HCT116 (cell line): ENCODE measurements around the gene TMEM9. TPM values are rescaled to one million over a fixed set of nuclear protein-coding genes. Genes with fewer than 3 reads are reported as not detected.

Experiments
- ATAC-seq: fragments of 200-7000 bp; cut with Tn5 transposase; 2 replicates; pipeline ENCODE4 v1.9.1; 2020; ENCODE audit warnings: mild to moderate bottlenecking, moderate library complexity
- BruUV-seq: library from RNA; stranded (reverse); fragments of 400-500 nt; replicated peaks from 2 replicates; lab custom pipeline; 2021; lab: Mats Ljungman, UMichigan
- CTCF ChIA-PET: fragments of 300-600 bp; sonication (Branson Sonifier 250); formaldehyde crosslinking; loops from one replicate; lab custom pipeline; 2021; ENCODE audit warnings: antibody characterized with exemption; lab: Charles Lee
- POLR2A ChIA-PET: fragments of 300-600, 350-600 bp; sonication (Branson Sonifier 250); formaldehyde crosslinking; loops from one replicate; lab custom pipeline; 2021; ENCODE audit warnings: antibody characterized with exemption; lab: Charles Lee
- RAD21 ChIA-PET, 2 experiments: fragments of 300-600 bp; sonication (Branson Sonifier 250); formaldehyde crosslinking; loops; one replicate each; lab custom pipeline; 2023; ENCODE audit warnings: low total read pairs in 2 of 2; ENCODE audit not compliant: uncharacterized antibody in 2 of 2, unreplicated experiment in 2 of 2, low non-redundant PET in 1 of 2; lab: Charles Lee
- DNase-seq: peaks from one replicate; pipeline ENCODE4 v3.0.0-alpha.2; 2010; ENCODE audit warnings: low read depth, low spot score
- H2AFZ ChIP-seq: fragments of 200-600 bp; shearing (Covaris generic), sonication (generic); 2 replicates; pipeline ENCODE4 v1.6.1; 2017; ENCODE audit warnings: low read depth, mixed run types, mixed read lengths, antibody characterized with exemption, low read length; ENCODE audit not compliant: poor library complexity, severe bottlenecking
- H3K27ac ChIP-seq: 2 replicates; pipeline ENCODE4 v1.5.1; 2012; ENCODE audit warnings: low read depth, low read length
- H3K27me3 ChIP-seq: fragments of 200-600 bp; sonication (generic); 2 replicates; pipeline ENCODE4 v1.6.1; 2016; ENCODE audit warnings: mixed run types, low read length, mixed read lengths; ENCODE audit not compliant: insufficient read depth
- H3K36me3 ChIP-seq, 2 experiments: fragments of 200-500 bp in 1 of 2; fragments of 200-600 bp in 1 of 2; sonication (Bioruptor generic) in 1 of 2; sonication (generic) in 1 of 2; 2 replicates each; pipeline versions ENCODE4 v1.5.1 to v1.6.1; 2014 to 2016; ENCODE audit warnings: low read length in 2 of 2, inconsistent platforms in 1 of 2, mixed read lengths in 1 of 2, mixed run types in 1 of 2; ENCODE audit not compliant: insufficient read depth in 2 of 2, control insufficient read depth in 1 of 2
- H3K4me1 ChIP-seq, 2 experiments: fragments of 200-600 bp in 1 of 2; sonication (generic) in 1 of 2; 2 replicates each; pipeline versions ENCODE4 v1.5.1 to v1.6.1; 2012 to 2017; ENCODE audit warnings: low read length in 2 of 2, inconsistent platforms in 1 of 2, mild to moderate bottlenecking in 1 of 2, mixed read lengths in 1 of 2, mixed run types in 1 of 2, moderate library complexity in 1 of 2; ENCODE audit not compliant: insufficient read depth in 2 of 2, control insufficient read depth in 1 of 2
- H3K4me2 ChIP-seq: fragments of 200-600 bp; sonication (generic); 2 replicates; pipeline ENCODE4 v1.6.1; 2017; ENCODE audit warnings: mixed run types, low read length, mixed read lengths
- H3K4me3 ChIP-seq, 2 experiments: fragments of 200-600 bp in 1 of 2; sonication (generic) in 1 of 2; replicated peaks in 1 of 2; 2 replicates each; pipeline ENCODE4 v1.5.1; 2011 to 2016; ENCODE audit warnings: low read length in 2 of 2, control low read depth in 1 of 2, low read depth in 1 of 2, mild to moderate bottlenecking in 1 of 2, mixed read lengths in 1 of 2, mixed run types in 1 of 2
- H3K79me2 ChIP-seq: fragments of 200-600 bp; sonication (generic); 2 replicates; pipeline ENCODE4 v1.6.1; 2017; ENCODE audit warnings: mild to moderate bottlenecking, mixed run types, low read length, moderate library complexity, mixed read lengths; ENCODE audit not compliant: insufficient read depth
- H3K9ac ChIP-seq: fragments of 200-600 bp; sonication (generic); 2 replicates; pipeline ENCODE4 v1.6.1; 2016; ENCODE audit warnings: low read length, mixed read lengths
- H3K9me2 ChIP-seq: fragments of 200-600 bp; sonication (generic), shearing (Covaris generic); 2 replicates; pipeline ENCODE4 v1.6.1; 2017; ENCODE audit warnings: mixed run types, mild to moderate bottlenecking, moderate library complexity; ENCODE audit not compliant: insufficient read depth
- H3K9me3 ChIP-seq, 2 experiments: fragments of 200-500 bp in 1 of 2; fragments of 200-600 bp in 1 of 2; sonication (Bioruptor generic) in 1 of 2; sonication (generic) in 1 of 2; 2 replicates each; pipeline ENCODE4 v1.6.1; 2014 to 2017; ENCODE audit warnings: low read length in 2 of 2, mixed read lengths in 2 of 2, inconsistent platforms in 1 of 2, low read depth in 1 of 2, mild to moderate bottlenecking in 1 of 2, mixed run types in 1 of 2, moderate library complexity in 1 of 2; ENCODE audit not compliant: control insufficient read depth in 1 of 2, insufficient read depth in 1 of 2
- H4K20me1 ChIP-seq: fragments of 200-600 bp; sonication (generic), shearing (Covaris generic); 2 replicates; pipeline ENCODE4 v1.6.1; 2017; ENCODE audit warnings: mixed run types, mild to moderate bottlenecking, moderate library complexity; ENCODE audit not compliant: insufficient read depth
- CBX3 ChIP-seq: IDR thresholded peaks from 2 replicates; pipeline ENCODE4 v1.6.1; 2012; ENCODE audit warnings: low read depth
- EZH2phosphoT487 ChIP-seq: fragments of 200-600 bp; IDR thresholded peaks from 2 replicates; pipeline ENCODE4 v1.6.1; 2018; ENCODE audit warnings: antibody characterized with exemption, borderline replicate concordance
- JUND ChIP-seq: IDR thresholded peaks from 2 replicates; pipeline ENCODE4 v1.6.1; 2012
- MAX ChIP-seq: IDR thresholded peaks from 2 replicates; pipeline ENCODE4 v1.6.1; 2012
- POLR2A ChIP-seq: IDR thresholded peaks from 2 replicates; pipeline ENCODE4 v1.7.0; 2011; ENCODE audit warnings: borderline replicate concordance; ENCODE audit not compliant: insufficient read depth, insufficient read length; ENCODE audit errors: extremely low read depth
- ZNF274 ChIP-seq: fragments of 200-500 bp; sonication (Bioruptor generic); IDR thresholded peaks from 2 replicates; pipeline ENCODE4 v1.6.1; 2014; ENCODE audit warnings: mild to moderate bottlenecking, low read depth, low read length, inconsistent platforms
- intact Hi-C: fragments of 100-400 bp; cut with micrococcal nuclease; formaldehyde crosslinking; loops from 2 replicates; pipeline ENCODE4 v1.10.0; 2022
- total RNA-seq: library from RNA; stranded (reverse); gene quantifications from one replicate; pipeline ENCODE4 v1.2.1, GENCODE V29; 2021; ENCODE audit not compliant: unreplicated experiment

The TMEM9 gene
- total RNA-seq, 1 experiment from 2014 or later, result 66.3 TPM

GRCh38 chr1:201096977-201097856, 57.1 kb downstream of the TMEM9 start:
- intact Hi-C loops, result no loop called here
- no peak for TF ChIP-seq CBX3
- no peak for TF ChIP-seq POLR2A

GRCh38 chr1:201096041-201096461, 58.2 kb downstream of the TMEM9 start:
- intact Hi-C loops, result no loop called here
- no peak overlapping the region for H3K27ac ChIP-seq
- H3K79me2 ChIP-seq, result no peaks in the 10 kb centered on the region
- ChIA-PET CTCF (interaction anchor here (1.0 kb wide), 1 partner anchor 18 kb away, joined by 4 read pairs; no protein-coding TSS in a partner anchor), POLR2A (no interaction called here), RAD21 (no interaction called here)
- no peak overlapping the region for H3K4me2 ChIP-seq
- no peak for ATAC-seq
- DNase-seq, result no peak
- no peak overlapping the region for H3K4me3 ChIP-seq
- H3K36me3 ChIP-seq, result no peaks in the 10 kb centered on the region
- H3K9me3 ChIP-seq, result no peaks in the 10 kb centered on the region
- BruUV-seq, result no TSS peak
- no peaks in the 10 kb centered on the region for H3K4me1 ChIP-seq
- TF ChIP-seq MAX, result no peak
- no peak for TF ChIP-seq JUND
- no peak for TF ChIP-seq ZNF274
- no peak for TF ChIP-seq POLR2A
- no peak for TF ChIP-seq EZH2phosphoT487
- TF ChIP-seq, all 23 proteins: peak for 0
- H4K20me1 ChIP-seq, result no peaks in the 10 kb centered on the region
- no peak overlapping the region for H3K9ac ChIP-seq
- no peaks in the 10 kb centered on the region for H3K9me2 ChIP-seq
- H3K27me3 ChIP-seq, result no peaks in the 10 kb centered on the region
- H2AFZ ChIP-seq, result no peak overlapping the region

More at GRCh38 chr1:201096977-201097856, 57.1 kb downstream of the TMEM9 start:
- Histone ChIP-seq H4K20me1 (no peaks in the 10 kb centered on the region), H3K4me1 (no peaks in the 10 kb centered on the region), H3K9me3 (no peaks in the 10 kb centered on the region), H3K27ac (no peak overlapping the region), H3K79me2 (no peaks in the 10 kb centered on the region), H3K9me2 (no peaks in the 10 kb centered on the region), H3K9ac (no peak overlapping the region), H3K36me3 (no peaks in the 10 kb centered on the region), H3K27me3 (no peaks in the 10 kb centered on the region), H3K4me2 (no peak overlapping the region), H3K4me3 (no peak overlapping the region), H2AFZ (no peak overlapping the region)
- BruUV-seq, result no TSS peak
- no peak for ATAC-seq
- CTCF ChIA-PET, result interaction anchor here (1.0 kb wide), 1 partner anchor 16 kb away, joined by 4 read pairs; no protein-coding TSS in a partner anchor
- RAD21 ChIA-PET, result no interaction called here
- POLR2A ChIA-PET, result no interaction called here
- no peak for DNase-seq
